Superior temporal gyrus (tissue), 1 donor: ENCODE measurements around the gene IL27RA.

ENCODE experiments used
- DNase-seq: peaks from one replicate; pipeline ENCODE4 v3.0.0-alpha.2; 2016; ENCODE audit errors: extremely low spot score

IL27RA gene

GRCh38 chr19:14058182-14059092, 26.9 kb downstream of the IL27RA start:
- no peak for DNase-seq

GRCh38 chr19:14059093-14059480, 27.5 kb downstream of the IL27RA start:
- no peak for DNase-seq

- DNase-seq = no peak
Measured at GRCh38 chr19:14059652-14060155, 28.1 kb downstream of the IL27RA start.

- no peak for DNase-seq
Measured at GRCh38 chr19:14061081-14061749, 29.7 kb downstream of the IL27RA start.

GRCh38 chr19:14061751-14062557, 30.4 kb downstream of the IL27RA start, which contains the start of gene PALM3:
Gene PALM3 (minus strand): TSS chr19:14062076. CDS start chr19:14061980, 96 bp downstream.
- DNase-seq = no peak

GRCh38 chr19:14062558-14062855, 30.9 kb downstream of the IL27RA start:
- DNase-seq = no peak

GRCh38 chr19:14063105-14063504, 31.5 kb downstream of the IL27RA start:
- no peak for DNase-seq

GRCh38 chr19:14066134-14066533, 34.6 kb downstream of the IL27RA start:
- DNase-seq = no peak

- DNase-seq = no peak
Measured at GRCh38 chr19:14070268-14071050, 38.9 kb downstream of the IL27RA start.

GRCh38 chr19:14072535-14073260, 41.1 kb downstream of the IL27RA start, which contains the start of gene MISP3:
Gene MISP3 (plus strand): TSS chr19:14072786. CDS start chr19:14073310, 524 bp downstream.
- DNase-seq = peak; percentile 42

GRCh38 chr19:14073261-14073924, 41.8 kb downstream of the IL27RA start:
- DNase-seq = peak; percentile 51

- peak; percentile 58 for DNase-seq
Measured at GRCh38 chr19:14073925-14074838, 42.6 kb downstream of the IL27RA start.

- no peak for DNase-seq
Measured at GRCh38 chr19:14078411-14078810, 46.8 kb downstream of the IL27RA start.

- peak; percentile 100 for DNase-seq
Measured at GRCh38 chr19:14080887-14081796, 49.6 kb downstream of the IL27RA start.

GRCh38 chr19:14081797-14082674, 50.5 kb downstream of the IL27RA start:
- no peak for DNase-seq

- no peak for DNase-seq
Measured at GRCh38 chr19:14082675-14082960, 51.1 kb downstream of the IL27RA start.
